GM21786 (cell line): ENCODE data around the gene ANKRD11.
"Not testable (repeated sequence)": the region's sequence is repeated elsewhere in the genome, so short reads cannot be mapped to it uniquely, and the experiment has no call there.

ENCODE experiments used
- ATAC-seq: cut with Tn5 transposase; IDR thresholded peaks from one replicate; pipeline ENCODE4 v1.9.1; 2021; ENCODE audit not compliant: unreplicated experiment

Gene ANKRD11

DNA sequence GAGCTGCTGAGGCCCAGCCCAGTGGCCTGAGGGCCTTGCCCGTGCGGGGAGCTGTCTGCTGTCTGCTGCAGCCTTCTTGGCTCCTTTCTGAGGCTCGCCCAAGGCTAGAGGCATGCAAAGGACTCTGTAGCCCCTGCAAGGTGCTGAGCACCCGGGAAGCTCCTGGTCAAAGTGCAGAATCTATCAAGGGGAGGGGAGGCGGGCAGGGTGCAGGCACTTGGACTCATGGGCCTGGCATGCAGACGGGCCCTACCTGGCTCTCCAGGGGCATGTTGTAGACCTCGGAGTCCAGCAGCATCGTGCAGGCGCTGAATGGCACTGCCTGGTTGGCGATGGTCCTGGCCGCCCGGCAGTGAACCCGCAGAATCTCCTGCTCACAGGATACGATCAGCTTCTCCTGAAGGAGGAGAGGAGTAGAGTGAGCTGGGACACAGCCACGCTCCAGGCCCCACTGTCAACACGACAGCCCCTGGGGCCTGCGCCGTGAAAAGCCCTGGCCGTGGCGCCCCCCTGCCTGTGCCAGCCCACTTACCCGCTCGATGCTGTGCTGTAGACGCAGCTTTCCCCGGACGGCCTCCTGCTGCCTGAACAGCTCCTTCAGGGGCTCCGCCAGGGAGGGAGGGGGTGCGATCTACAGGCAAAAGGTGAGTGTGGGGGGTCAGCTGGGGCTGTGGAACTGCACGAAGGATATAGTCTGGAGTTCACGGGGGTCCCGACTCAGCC lies 215.6 kb downstream of the ANKRD11 start:
- no peak for ATAC-seq

DNA sequence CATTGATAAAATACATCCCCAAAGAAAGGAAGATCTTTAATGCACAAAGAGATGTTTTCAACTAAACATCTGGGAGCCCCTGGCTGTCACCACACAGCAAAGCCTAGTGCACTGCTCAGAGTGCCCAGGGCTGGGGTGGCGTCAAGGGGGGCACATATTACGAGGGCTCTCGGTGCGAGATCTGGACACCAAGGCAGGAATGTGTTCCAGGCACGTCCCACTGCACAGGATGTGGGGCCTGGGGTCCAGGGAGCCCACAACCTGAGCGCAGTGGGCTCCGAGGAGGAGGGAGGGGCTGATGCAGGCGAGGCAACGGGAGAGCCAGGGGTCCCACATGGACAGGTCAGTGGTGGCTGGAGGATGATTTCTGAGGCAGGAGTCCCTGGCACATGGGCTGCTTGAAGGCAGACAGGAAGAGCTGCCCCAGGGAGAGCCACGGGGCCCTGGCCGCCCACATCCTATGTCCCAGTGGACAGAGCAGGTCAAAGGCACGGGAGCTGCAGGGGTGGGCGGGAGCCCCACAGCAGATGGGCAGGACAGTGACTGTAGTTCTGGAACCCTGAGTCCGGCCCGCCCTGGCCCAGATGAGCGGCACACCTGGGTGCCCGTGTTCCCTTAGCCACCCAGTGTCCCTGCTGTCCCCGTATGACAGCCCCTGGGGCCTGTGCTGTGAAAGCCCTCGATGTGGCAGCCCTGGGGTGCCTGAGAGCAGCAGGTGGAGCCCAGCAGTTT lies 216.5 kb downstream of the ANKRD11 start:
- ATAC-seq: no peak

DNA sequence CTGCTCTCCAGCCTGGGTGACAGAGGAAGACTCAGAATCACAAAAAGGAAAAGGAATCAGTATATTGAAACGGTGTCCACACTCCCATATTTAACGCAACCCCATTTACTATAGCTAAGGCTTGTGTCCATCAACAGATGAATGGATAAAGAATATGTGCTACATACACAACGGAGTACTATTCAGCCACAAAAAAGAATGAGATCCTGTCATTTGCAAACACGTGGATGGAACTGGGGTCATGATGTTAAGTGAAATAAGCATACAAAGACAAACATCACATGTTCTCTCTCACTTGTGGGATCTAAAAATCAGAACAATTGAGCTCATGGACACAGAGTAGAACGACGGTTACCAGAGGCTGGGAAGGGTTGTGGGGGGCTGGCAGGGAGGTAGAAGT lies 217.7 kb downstream of the ANKRD11 start:
- no peak for ATAC-seq

DNA sequence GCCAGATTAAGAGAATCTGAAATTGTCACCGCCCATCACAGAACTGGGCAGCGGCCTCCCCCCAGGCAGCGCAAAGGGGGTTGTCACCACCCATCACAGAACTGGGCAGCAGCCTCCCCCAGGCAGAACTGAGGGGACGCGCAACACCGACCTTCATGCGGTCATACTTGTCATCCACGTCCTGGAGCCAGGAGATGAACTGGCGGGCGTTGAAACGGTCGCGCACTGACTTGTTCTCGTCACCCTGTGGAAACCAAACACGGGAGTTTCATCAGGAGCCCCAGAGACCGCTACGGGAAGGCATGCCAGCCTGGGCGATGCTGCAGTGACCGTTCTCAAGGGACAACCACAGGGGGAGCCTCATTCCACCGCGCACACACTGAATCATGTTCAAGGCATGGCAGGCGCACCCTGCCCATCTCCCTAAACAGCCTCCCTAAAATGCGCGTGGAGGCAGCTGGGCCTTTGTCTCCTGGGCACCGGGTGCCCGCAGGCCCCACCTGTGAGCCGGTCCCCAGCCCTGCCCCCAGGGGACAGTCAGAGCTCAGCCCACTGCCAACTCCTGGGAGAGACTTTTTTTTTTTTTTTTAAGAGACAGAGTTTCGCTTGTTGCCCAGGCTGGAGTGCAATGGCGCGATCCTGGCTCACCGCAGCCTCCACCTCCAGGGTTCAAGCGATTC lies 219.6 kb downstream of the ANKRD11 start:
- no peak for ATAC-seq

DNA sequence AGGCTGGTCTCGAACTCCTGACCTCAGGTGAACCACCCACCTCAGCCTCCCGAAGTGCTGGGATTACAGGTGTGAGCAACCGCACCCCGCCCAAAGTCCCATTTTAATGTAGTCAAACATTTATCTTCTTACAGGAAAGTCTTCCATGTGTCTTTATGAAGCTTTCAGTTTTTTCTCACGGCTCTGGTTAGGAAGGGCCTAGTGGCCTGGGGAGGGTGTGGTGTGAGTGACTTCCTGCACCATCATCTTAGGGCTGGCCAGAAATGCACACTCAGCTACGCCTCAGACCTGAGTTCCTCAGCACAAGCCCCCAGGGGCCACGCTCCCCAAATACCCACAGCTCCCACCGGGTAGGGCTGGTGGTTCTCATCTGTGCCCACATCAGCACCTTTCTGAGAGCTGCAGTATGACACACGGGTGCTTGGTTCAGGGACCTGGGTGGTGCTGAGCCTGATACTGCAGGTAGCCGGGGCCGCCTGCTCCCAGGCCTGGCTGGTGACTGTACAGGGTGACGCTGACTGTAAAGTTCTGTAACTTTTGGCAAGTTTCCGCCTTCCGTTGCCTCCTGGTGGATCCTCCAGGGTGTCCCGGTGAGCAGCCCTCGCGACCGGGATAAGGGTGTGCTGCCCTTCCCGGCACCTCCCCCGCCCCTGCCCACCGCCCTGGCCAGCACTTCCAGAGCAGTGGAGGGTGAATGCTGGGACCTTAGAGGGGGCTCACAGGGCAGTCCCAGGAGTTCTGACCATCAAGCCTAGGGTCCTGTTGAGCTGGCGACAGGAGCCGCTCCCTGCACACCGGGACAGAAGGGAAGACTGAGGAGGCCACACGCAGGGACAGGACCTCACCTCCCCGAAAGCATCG lies 220.3 kb downstream of the ANKRD11 start:
- no peak for ATAC-seq

DNA sequence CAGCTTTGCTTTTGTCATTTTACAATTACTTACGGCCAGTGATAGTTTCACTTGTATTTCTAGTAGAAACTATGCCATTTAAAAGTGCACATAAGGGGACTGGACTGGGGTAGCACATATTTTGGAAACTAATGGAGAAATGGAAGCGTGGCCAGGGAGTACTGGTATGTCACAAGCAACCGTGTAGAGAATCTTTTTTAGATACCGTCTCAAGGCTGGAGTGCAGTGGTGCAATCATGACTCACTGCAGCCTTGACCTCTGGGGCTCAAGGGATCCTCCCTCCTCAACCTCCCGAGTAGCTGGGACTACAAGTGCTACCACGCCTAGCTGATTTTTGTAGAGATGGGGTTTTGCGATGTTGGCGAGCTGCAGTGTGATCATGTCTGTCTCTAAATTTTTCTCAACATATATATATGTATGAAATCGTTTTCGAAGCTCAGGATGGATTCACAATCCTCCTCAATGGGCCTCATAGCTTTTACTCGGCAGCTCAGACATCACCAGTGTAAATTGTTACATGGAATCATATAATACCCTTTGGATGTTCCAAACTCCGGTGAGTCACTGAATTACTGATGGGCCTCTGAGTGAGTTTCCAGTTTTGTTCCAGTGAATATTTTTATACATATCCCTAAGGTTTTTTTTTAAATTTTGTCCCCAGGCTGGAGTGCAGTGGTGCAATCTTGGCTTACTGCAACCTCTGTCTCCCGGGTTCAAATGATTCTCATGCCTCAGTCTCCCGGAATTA lies 221.2 kb downstream of the ANKRD11 start:
- no peak for ATAC-seq

DNA sequence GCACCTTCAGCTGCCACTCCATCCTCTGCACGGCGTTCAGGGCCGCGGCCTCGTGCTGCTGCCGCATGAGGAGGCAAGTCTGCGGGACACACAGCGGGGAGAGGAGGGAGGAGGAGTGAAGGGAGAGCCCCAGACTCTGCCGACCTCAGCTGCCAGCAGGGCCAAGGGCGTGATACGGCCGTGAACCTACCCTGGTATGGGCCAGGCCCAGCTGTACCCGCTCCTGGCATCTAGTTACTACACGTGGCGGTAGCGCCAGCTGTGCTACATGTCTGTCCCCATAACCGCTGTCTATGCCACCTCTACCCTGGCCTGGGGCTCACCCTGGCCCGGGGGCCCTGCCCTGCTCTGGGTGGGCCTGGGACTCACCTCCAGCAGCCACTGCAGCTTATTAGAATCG lies 221.8 kb downstream of the ANKRD11 start:
- ATAC-seq: no peak

DNA sequence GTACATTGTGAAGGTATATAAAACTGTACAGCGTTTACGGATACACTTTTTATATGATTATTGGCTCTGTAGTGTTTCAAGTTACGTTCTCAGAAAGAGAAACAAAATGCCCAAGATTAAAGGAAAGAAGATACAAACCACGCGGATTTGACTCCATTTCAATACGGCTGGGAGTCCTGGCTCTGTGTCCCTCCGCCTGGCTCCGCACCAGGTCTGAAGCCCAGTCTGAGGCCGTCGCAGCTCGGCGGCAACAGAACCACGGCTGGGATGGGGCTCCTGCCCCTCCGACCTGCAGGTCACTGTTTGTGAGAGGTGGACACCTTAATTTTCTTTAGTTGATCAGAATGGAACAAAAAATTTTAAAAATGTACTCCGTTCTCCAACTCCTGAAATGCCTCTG lies 222.6 kb downstream of the ANKRD11 start:
- ATAC-seq: not testable (repeated sequence)

DNA sequence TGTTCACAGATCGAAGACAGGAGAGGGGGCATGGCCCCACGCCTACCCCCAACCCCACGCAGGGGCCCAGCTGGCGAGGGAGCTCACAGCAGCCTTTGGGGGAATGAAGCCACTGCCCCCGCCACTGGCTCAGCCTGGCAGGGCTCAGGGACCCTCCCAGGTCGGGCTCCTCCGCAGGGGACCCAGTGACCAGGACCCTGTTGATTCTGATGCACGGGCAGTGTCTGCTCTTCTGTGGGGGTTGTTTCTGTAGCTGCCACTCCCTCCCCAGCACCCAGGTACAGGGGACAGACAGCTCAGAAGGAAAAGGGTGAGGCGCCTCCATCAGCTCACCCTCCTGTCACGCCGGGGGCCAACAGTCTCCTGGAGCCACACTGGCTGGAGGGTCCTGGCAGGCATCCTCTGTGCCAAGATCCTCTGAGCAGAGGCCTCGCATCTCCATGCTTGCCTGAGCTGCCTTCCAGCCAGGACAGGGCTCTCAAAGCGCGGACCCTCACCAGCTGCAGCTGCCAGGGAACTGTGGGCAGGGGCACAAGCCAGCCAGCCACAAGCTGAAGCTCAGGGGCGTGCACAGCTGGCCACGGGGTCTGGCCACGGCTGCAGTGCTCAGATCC lies 223.7 kb downstream of the ANKRD11 start:
- ATAC-seq: no peak

DNA sequence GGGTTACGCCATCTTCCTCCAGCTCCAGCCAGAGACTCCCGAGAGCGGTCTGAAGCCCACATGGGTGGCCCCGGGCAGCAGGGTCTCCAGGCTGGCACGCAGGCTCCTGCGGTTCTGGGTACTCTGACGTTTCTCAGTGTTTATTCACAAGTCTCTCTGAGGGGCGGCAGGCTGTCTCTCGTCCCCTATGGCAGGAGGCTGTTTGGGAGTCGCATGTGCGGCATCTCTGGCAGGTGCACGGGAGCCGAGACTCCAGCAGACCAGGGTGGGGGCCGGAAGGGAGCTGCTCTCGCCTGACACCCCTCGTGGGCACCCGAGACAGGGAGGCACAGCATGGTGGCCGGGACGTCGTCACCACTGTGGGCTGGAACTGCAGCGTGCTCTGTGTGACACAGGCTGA lies 224.7 kb downstream of the ANKRD11 start:
- no peak for ATAC-seq

DNA sequence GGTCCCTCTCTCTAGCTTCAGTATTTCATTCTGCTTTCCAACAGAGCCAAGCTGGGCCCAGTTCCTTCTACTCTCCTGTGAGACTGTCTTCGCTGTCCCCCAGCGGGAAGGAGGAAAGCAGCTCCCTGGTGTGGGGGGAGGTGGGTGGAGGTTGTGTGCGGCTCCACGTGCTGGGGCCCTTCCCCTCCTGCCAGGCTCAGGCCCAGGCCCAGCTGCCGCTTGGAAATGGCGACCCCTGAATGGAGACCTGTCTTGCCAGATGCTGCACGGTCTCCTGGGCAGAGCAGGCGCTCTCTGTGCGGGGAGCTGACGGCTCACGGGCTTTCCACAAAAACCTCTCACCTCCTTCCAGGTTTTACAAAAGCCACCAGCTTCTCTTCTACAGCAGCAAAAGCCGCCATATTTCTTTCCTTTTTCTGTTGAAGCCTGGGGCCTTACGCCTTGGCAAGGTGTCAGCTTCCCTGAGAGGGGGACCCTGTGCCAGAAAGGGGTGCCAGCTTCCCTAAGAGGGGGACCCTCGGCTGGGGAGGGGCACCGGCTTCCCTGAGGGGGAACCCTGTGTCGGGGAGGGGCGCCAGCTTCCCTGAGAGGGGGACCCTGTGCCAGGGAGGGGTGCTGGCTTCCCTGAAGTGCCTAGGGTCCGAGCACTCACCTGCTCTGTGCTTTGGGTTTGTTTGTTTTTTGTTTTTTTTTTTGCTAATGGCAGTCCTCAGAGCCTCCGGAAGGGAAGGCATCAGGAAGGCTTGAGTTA lies 225.4 kb downstream of the ANKRD11 start:
- ATAC-seq: no peak

DNA sequence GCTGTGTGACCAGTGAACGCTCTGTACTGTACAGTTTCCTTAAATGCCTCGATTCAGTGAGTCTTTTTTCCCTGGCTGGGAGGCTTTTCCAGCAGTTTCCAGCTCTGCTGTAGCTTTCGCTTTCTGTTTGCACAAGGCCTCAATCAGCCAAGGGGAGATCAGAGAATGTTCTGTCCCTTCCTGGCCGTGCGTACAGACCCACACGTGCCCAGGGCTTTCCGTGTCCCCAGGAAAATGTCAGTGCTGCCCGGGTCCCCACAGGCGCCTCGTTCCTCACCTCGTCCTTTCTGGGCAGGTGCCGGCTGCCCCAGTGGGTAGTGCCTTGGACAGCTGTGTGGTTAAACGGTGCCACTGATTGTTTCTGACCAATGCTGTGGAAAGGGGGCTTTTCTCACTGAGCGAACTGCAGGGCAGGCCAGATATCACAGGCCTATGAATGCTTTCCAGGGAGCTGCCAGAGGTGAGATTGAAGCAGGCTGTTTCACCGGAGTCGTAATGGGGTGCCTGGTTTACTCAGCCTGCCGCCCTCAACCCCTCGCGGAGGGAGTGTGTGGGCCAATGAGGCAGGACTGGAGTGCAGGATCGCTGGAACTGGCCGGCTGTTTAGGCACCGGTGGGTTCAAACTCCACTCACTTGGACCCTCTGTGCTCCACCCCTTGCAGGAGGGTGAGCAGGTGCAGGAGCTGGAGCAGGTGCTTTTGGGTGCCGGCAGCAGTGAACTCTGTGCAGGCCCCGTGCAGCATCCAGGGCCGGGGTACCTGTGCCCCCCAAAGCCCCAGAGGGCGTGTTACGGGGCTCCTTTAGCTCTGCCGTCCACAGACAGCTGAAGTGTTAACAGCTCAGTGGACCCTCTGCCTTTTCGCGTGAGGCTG lies 228.4 kb downstream of the ANKRD11 start:
- ATAC-seq: no peak

DNA sequence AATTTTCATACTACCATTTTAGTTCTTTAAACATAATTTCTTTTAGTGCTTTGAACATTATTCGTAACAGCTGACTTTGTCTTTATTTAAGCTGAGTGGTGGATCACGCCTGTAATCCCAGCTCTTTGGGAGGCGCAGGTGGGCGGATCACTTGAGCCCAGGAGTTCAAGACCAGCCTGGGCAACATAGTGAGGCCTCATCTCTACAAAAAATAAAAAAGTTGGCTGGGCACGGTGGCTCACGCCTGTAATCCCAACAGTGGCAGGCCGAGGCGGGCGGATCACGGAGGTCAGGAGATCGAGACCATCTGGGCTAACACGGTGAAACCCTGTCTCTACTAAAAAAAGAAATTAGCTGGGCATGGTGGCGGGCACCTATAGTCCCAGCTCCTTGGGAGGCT lies 230.5 kb downstream of the ANKRD11 start:
- not testable (repeated sequence) for ATAC-seq

DNA sequence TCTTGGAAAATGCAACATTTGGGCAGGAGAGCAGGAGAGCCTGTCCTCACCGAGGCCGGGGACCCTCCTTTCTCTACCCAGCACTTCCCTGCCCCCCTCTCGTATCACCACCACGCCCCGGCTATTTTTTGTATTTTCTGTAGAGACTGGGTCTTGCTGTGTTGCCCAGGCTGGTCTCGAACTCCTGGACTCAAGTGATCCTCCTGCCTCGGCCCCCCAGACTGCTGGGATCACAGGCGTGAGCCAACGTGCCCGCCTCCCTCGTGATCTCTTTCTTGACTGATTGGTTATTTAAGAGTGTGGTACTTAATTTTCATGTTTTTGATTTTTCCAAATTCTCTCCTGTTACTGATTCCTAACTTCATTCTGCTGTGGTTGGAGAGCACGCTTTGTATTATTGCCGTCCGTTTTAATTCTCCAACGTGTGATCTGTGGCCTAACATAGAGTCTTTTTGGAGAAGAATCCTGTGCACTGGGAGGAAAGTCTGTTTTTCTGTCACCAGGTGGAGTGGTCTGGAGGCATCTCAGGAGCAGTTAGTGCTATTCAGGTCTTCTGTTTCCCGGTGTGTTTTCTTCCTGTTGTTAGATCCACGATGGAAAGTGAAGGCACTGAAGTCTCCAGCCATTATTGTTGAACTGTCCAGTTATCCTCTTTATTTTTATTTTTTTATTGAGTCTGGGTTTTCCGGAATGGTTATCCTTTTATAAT lies 232.4 kb downstream of the ANKRD11 start:
- ATAC-seq: no peak

DNA sequence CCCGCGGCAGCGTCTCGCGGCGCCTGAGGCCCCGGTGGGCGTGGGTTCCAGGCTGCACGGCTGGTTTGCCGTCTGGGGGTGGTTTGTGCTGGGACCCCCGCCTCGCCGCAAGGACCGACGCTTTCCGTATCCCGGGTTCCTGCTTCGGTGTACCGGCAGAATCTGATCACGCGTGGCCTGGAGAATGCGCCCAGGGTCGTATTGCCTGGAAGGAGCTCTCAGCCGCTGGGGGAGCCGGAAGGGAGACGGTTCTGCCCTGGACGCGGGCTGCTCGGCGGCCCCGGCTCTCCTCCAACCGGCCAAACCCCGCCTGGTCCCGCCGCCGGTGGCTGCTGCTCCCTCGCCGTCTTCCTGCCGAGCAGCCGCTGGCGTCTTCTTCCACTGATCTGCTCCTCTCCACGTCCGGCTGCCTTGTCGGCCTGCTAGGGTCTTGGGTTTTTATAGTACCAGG lies 233.1 kb downstream of the ANKRD11 start:
- no peak for ATAC-seq

DNA sequence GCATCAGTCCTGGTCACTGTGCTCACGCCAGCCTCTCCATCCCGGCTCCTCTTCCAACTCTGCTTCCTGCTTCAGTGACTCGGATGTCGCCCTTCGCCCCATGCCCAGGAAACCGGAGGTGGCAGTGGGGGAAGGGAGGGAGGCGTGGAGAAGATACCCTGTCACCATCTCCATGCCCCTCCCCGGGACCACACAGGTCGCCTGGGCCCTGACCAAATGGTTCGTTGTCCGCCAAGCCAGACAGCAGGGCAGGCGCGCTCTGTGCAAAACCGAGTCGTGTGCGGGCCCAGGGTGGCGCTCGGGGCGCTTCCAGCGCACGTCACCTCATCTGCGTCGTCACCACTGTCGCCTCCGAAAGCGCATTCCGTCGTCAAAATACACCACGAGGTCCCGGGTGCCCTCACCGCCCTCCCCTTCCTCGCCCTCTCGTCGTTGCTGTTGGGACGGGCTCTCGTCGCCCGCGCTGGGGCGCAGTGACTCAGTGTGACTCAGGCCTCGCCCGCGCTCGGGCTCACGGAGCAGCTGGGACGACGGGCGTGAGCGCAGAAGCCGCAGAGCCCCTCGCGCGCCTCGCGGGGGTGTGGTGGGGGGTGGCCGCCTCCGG lies 233.6 kb downstream of the ANKRD11 start:
- no peak for ATAC-seq
